H9 (cell line): Measurements from ENCODE around the gene M6PR. TPM values are rescaled to one million over a fixed set of nuclear protein-coding genes. Genes with fewer than 3 reads are reported as not detected.

ENCODE experiments used
- DNase-seq: peaks from one replicate; pipeline ENCODE4 v3.0.0-alpha.2; 2017
- H2AFZ ChIP-seq: one replicate; pipeline ENCODE4 v1.6.1; 2013; ENCODE audit warnings: mild to moderate bottlenecking, low read length, control low read depth, moderate library complexity
- H2AK5ac ChIP-seq: 2 replicates; pipeline ENCODE4 v1.6.1; 2013; ENCODE audit warnings: low read length, control low read depth, mixed read lengths; ENCODE audit not compliant: insufficient read length
- H2BK120ac ChIP-seq: one replicate; pipeline ENCODE4 v1.6.1; 2013; ENCODE audit warnings: low read depth, mild to moderate bottlenecking, low read length, control low read depth, inconsistent platforms; ENCODE audit not compliant: poor library complexity, severe bottlenecking
- H2BK12ac ChIP-seq: 2 replicates; pipeline ENCODE4 v1.6.1; 2013; ENCODE audit warnings: low read length, control low read depth, mixed read lengths, low read depth; ENCODE audit not compliant: insufficient read length
- H2BK15ac ChIP-seq: 2 replicates; pipeline ENCODE4 v1.6.1; 2013; ENCODE audit warnings: low read depth, low read length, control low read depth
- H2BK20ac ChIP-seq: one replicate; pipeline ENCODE4 v1.6.1; 2013; ENCODE audit warnings: low read depth, mild to moderate bottlenecking, low read length, control low read depth, inconsistent platforms; ENCODE audit not compliant: poor library complexity, severe bottlenecking
- H2BK5ac ChIP-seq: 2 replicates; pipeline ENCODE4 v1.6.1; 2013; ENCODE audit warnings: low read length, control low read depth, mixed read lengths; ENCODE audit not compliant: insufficient read length
- H3K14ac ChIP-seq: 2 replicates; pipeline ENCODE4 v1.6.1; 2013; ENCODE audit warnings: low read length, control low read depth; ENCODE audit not compliant: insufficient read depth
- H3K18ac ChIP-seq: 2 replicates; pipeline ENCODE4 v1.6.1; 2013; ENCODE audit warnings: low read depth, mild to moderate bottlenecking, mixed read lengths, low read length, control low read depth; ENCODE audit not compliant: insufficient read length
- H3K23ac ChIP-seq: 2 replicates; pipeline ENCODE4 v1.6.1; 2013; ENCODE audit warnings: low read length, control low read depth, mixed read lengths, low read depth; ENCODE audit not compliant: insufficient read length
- H3K23me2 ChIP-seq: 2 replicates; pipeline ENCODE4 v1.6.1; 2013; ENCODE audit warnings: low read depth, mild to moderate bottlenecking, mixed read lengths, low read length, control low read depth; ENCODE audit not compliant: insufficient read length, poor library complexity, severe bottlenecking
- H3K27ac ChIP-seq: 2 replicates; pipeline ENCODE4 v1.5.1; 2013; ENCODE audit warnings: low read length, control low read depth, mixed read lengths, low read depth; ENCODE audit not compliant: insufficient read length
- H3K27me3 ChIP-seq: 2 replicates; pipeline ENCODE4 v1.6.1; 2013; ENCODE audit warnings: low read length, control low read depth, inconsistent platforms; ENCODE audit not compliant: insufficient read depth
- H3K4ac ChIP-seq: 2 replicates; pipeline ENCODE4 v1.6.1; 2013; ENCODE audit warnings: low read depth, mild to moderate bottlenecking, control low read depth, inconsistent platforms, low read length, moderate library complexity
- H3K4me1 ChIP-seq: 2 replicates; pipeline ENCODE4 v1.6.1; 2013; ENCODE audit warnings: low read length, control low read depth, inconsistent platforms; ENCODE audit not compliant: insufficient read depth
- H3K4me2 ChIP-seq: 2 replicates; pipeline ENCODE4 v1.6.1; 2013; ENCODE audit warnings: low read length, control low read depth, mixed read lengths; ENCODE audit not compliant: insufficient read length, insufficient read depth
- H3K56ac ChIP-seq: 2 replicates; pipeline ENCODE4 v1.6.1; 2013; ENCODE audit warnings: low read depth, mild to moderate bottlenecking, mixed read lengths, low read length, control low read depth; ENCODE audit not compliant: insufficient read length
- H3K79me1 ChIP-seq: 2 replicates; pipeline ENCODE4 v1.6.1; 2013; ENCODE audit warnings: low read depth, mild to moderate bottlenecking, moderate library complexity, low read length, control low read depth, inconsistent platforms; ENCODE audit not compliant: insufficient read depth, poor library complexity, severe bottlenecking
- H3K79me2 ChIP-seq: 2 replicates; pipeline ENCODE4 v1.6.1; 2013; ENCODE audit warnings: low read length, control low read depth, inconsistent platforms; ENCODE audit not compliant: insufficient read depth
- H3K9ac ChIP-seq: 2 replicates; pipeline ENCODE4 v1.6.1; 2013; ENCODE audit warnings: low read length, control low read depth, mixed read lengths; ENCODE audit not compliant: insufficient read length; ENCODE audit errors: extremely low read depth
- H3K9me3 ChIP-seq: one replicate; pipeline ENCODE4 v1.6.1; 2013; ENCODE audit warnings: low read depth, low read length, inconsistent platforms; ENCODE audit not compliant: control insufficient read depth
- H3T11ph ChIP-seq: one replicate; pipeline ENCODE4 v1.6.1; 2013; ENCODE audit warnings: mild to moderate bottlenecking, low read length, control low read depth, inconsistent platforms
- H4K20me1 ChIP-seq: one replicate; pipeline ENCODE4 v1.6.1; 2013; ENCODE audit not compliant: control insufficient read depth, insufficient read length, insufficient read depth
- H4K5ac ChIP-seq: 2 replicates; pipeline ENCODE4 v1.6.1; 2013; ENCODE audit warnings: low read depth, mild to moderate bottlenecking, mixed read lengths, low read length, control low read depth; ENCODE audit not compliant: insufficient read length
- H4K8ac ChIP-seq: replicated peaks from 2 replicates; pipeline ENCODE4 v1.6.1; 2013; ENCODE audit warnings: low read length, control low read depth, mixed read lengths, low read depth; ENCODE audit not compliant: insufficient read length
- H4K91ac ChIP-seq: 2 replicates; pipeline ENCODE4 v1.6.1; 2013; ENCODE audit warnings: low read depth, mild to moderate bottlenecking, moderate library complexity, mixed read lengths, low read length, control low read depth; ENCODE audit not compliant: insufficient read length
- H3K27ac Mint-ChIP-seq, 3 experiments: 2 replicates in 2 of 3; 3 replicates in 1 of 3; pipeline ENCODE4 v1.8.0; 2020 to 2021; ENCODE audit warnings: mixed read lengths in 3 of 3, mild to moderate bottlenecking in 1 of 3, moderate library complexity in 1 of 3
- H3K27me3 Mint-ChIP-seq: 2 replicates; pipeline ENCODE4 v1.8.0; 2021; ENCODE audit warnings: low read depth, mild to moderate bottlenecking, moderate library complexity, mixed read lengths
- H3K36me3 Mint-ChIP-seq, 3 experiments: 2 replicates in 2 of 3; 3 replicates in 1 of 3; pipeline ENCODE4 v1.8.0; 2020 to 2021; ENCODE audit warnings: low read depth in 3 of 3, mixed read lengths in 3 of 3; ENCODE audit not compliant: insufficient read depth in 1 of 3
- H3K4me1 Mint-ChIP-seq, 2 experiments: 2 replicates each; pipeline ENCODE4 v1.8.0; 2020; ENCODE audit warnings: mixed read lengths in 2 of 2
- H3K4me3 Mint-ChIP-seq, 2 experiments: 2 replicates in 1 of 2; 3 replicates in 1 of 2; pipeline ENCODE4 v1.8.0; 2020 to 2021; ENCODE audit warnings: mild to moderate bottlenecking in 2 of 2, mixed read lengths in 2 of 2, moderate library complexity in 1 of 2
- H3K9me3 Mint-ChIP-seq, 2 experiments: 2 replicates in 1 of 2; 3 replicates in 1 of 2; pipeline ENCODE4 v1.8.0; 2020; ENCODE audit warnings: mild to moderate bottlenecking in 2 of 2, mixed read lengths in 2 of 2, moderate library complexity in 1 of 2
- total RNA-seq: library from RNA; stranded (reverse); gene quantifications from 2 replicates; pipeline ENCODE4 v1.2.1, GENCODE V29; 2021
- TF ChIP-seq, protein P1 (sequence below): fragments of 200-600 bp; sonication (generic); conservative IDR thresholded peaks from 3 replicates; pipeline ENCODE4 v1.8.0; 2021; ENCODE audit warnings: antibody characterized with exemption, mild to moderate bottlenecking

Gene M6PR
- total RNA-seq, 1 experiment from 2014 or later = 163 TPM

- TF ChIP-seq, protein P1, sequence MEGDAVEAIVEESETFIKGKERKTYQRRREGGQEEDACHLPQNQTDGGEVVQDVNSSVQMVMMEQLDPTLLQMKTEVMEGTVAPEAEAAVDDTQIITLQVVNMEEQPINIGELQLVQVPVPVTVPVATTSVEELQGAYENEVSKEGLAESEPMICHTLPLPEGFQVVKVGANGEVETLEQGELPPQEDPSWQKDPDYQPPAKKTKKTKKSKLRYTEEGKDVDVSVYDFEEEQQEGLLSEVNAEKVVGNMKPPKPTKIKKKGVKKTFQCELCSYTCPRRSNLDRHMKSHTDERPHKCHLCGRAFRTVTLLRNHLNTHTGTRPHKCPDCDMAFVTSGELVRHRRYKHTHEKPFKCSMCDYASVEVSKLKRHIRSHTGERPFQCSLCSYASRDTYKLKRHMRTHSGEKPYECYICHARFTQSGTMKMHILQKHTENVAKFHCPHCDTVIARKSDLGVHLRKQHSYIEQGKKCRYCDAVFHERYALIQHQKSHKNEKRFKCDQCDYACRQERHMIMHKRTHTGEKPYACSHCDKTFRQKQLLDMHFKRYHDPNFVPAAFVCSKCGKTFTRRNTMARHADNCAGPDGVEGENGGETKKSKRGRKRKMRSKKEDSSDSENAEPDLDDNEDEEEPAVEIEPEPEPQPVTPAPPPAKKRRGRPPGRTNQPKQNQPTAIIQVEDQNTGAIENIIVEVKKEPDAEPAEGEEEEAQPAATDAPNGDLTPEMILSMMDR = no peak
- H3K4me3 Mint-ChIP-seq = no peak overlapping the region
Measured at GRCh38 chr12:8987163-8987562, 37.7 kb upstream of the M6PR start.

More at GRCh38 chr12:8987163-8987562, 37.7 kb upstream of the M6PR start:
- Mint-ChIP-seq H3K27me3 (no peaks in the 10 kb centered on the region), H3K27ac (no peak overlapping the region), H3K36me3 (no peaks in the 10 kb centered on the region), H3K4me1 (no peaks in the 10 kb centered on the region), H3K9me3 (no peaks in the 10 kb centered on the region)
- Histone ChIP-seq H3T11ph (no peak overlapping the region), H4K5ac (no peak overlapping the region), H3K27me3 (no peaks in the 10 kb centered on the region), H2BK12ac (no peak overlapping the region), H3K9me3 (no peaks in the 10 kb centered on the region), H2BK20ac (no peak overlapping the region), H3K9ac (no peak overlapping the region), H3K4me2 (no peak overlapping the region), H3K79me1 (no peaks in the 10 kb centered on the region), H3K23ac (no peak overlapping the region), H4K91ac (no peak overlapping the region), H2BK5ac (no peak overlapping the region), H3K18ac (no peak overlapping the region), H3K23me2 (no peaks in the 10 kb centered on the region), H4K20me1 (no peaks in the 10 kb centered on the region), H3K56ac (no peak overlapping the region), H2AK5ac (no peak overlapping the region), H2BK120ac (no peak overlapping the region), H3K4me1 (no peaks in the 10 kb centered on the region), H3K27ac (no peak overlapping the region), H2BK15ac (no peak overlapping the region), H3K79me2 (no peaks in the 10 kb centered on the region), H4K8ac (no peak overlapping the region), H3K14ac (no peak overlapping the region), H2AFZ (no peak overlapping the region), H3K4ac (no peak overlapping the region)
- DNase-seq = no peak
